Activated CD8-positive, alpha-beta T cell treated with anti-CD3 and anti-CD28 coated beads for 36 hours (primary cell): ENCODE measurements around the gene FRRS1. TPM values are rescaled to one million over a fixed set of nuclear protein-coding genes. Genes with fewer than 3 reads are reported as not detected.

Experiments used
- ATAC-seq: fragments of 200-7000 bp; cut with Tn5 transposase; one replicate; pipeline ENCODE4 v1.10.0; 2021; ENCODE audit warnings: mild to moderate bottlenecking, moderate library complexity
- CTCF ChIA-PET: fragments of 350-600 bp; sonication (Branson Sonifier 250); formaldehyde crosslinking; loops from one replicate; lab custom pipeline; 2021; ENCODE audit warnings: antibody characterized with exemption; lab: Charles Lee
- POLR2A ChIA-PET: fragments of 350-600 bp; sonication (Branson Sonifier 250); formaldehyde crosslinking; loops from one replicate; lab custom pipeline; 2021; ENCODE audit warnings: antibody characterized with exemption; lab: Charles Lee
- DNase-seq: peaks from one replicate; pipeline ENCODE4 v3.0.0-alpha.2; 2020
- H3K27ac Mint-ChIP-seq: one replicate; pipeline ENCODE4 v1.8.0; 2021; ENCODE audit warnings: mild to moderate bottlenecking, mixed read lengths
- H3K27me3 Mint-ChIP-seq: one replicate; pipeline ENCODE4 v1.8.0; 2021; ENCODE audit warnings: mixed read lengths
- H3K36me3 Mint-ChIP-seq: one replicate; pipeline ENCODE4 v1.8.0; 2021; ENCODE audit warnings: low read depth, mixed read lengths
- H3K4me1 Mint-ChIP-seq: one replicate; pipeline ENCODE4 v1.8.0; 2021; ENCODE audit warnings: low read depth, mixed read lengths
- H3K4me3 Mint-ChIP-seq: one replicate; pipeline ENCODE4 v1.8.0; 2021; ENCODE audit warnings: mild to moderate bottlenecking, moderate library complexity, mixed read lengths
- H3K9me3 Mint-ChIP-seq: one replicate; pipeline ENCODE4 v1.8.0; 2021; ENCODE audit warnings: mixed read lengths
- CTCF ChIP-seq: fragments of 200-600 bp; IDR thresholded peaks from one replicate; pipeline ENCODE4 v1.8.0; 2022; ENCODE audit warnings: antibody characterized with exemption, mild to moderate bottlenecking
- intact Hi-C: fragments of 100-400 bp; cut with micrococcal nuclease; formaldehyde crosslinking; loops from one replicate; pipeline ENCODE4 v1.10.0; 2022
- total RNA-seq, 2 experiments: library from RNA; stranded (reverse); gene quantifications; one replicate each; pipeline ENCODE4 v1.2.3, GENCODE V29; 2021

FRRS1 gene
- total RNA-seq, 2 experiments from 2014 or later: 4.0 to 4.2 TPM

- ATAC-seq: no peak
- no peak overlapping the region for H3K27ac Mint-ChIP-seq
- ChIA-PET POLR2A (no interaction called here), CTCF (no interaction called here)
- no peaks in the 10 kb centered on the region for H3K4me1 Mint-ChIP-seq
- no peaks in the 10 kb centered on the region for H3K9me3 Mint-ChIP-seq
- no peaks in the 10 kb centered on the region for H3K36me3 Mint-ChIP-seq
- no peak for DNase-seq
- TF ChIP-seq CTCF: no peak
- intact Hi-C loops: loop anchor here (10.0 kb wide), 1 partner anchor 497 kb away; no protein-coding TSS in a partner anchor
- no peak overlapping the region for H3K4me3 Mint-ChIP-seq
- H3K27me3 Mint-ChIP-seq: no peaks in the 10 kb centered on the region
These were observed 84.9 kb downstream of the FRRS1 start for GRCh38 chr1:99681583-99681982.

- ChIA-PET CTCF (interaction anchor here (0.9 to 1.7 kb wide), 2 partner anchors 11 to 49 kb away, joined by 3 to 4 read pairs; no protein-coding TSS in a partner anchor), POLR2A (no interaction called here)
- Mint-ChIP-seq H3K9me3 (no peaks in the 10 kb centered on the region), H3K27me3 (no peaks in the 10 kb centered on the region), H3K36me3 (no peaks in the 10 kb centered on the region), H3K27ac (no peak overlapping the region), H3K4me3 (no peak overlapping the region), H3K4me1 (no peaks in the 10 kb centered on the region)
- ATAC-seq (no peak), DNase-seq (no peak)
- intact Hi-C loops: loop anchor here (10.0 kb wide), 1 partner anchor 495 kb away; no protein-coding TSS in a partner anchor
- no peak for TF ChIP-seq CTCF
These were observed 86.2 kb downstream of the FRRS1 start for GRCh38 chr1:99680270-99680669.

- Mint-ChIP-seq H3K27ac (no peak overlapping the region), H3K4me3 (no peak overlapping the region), H3K27me3 (peaks cover 13% of the 10 kb centered on the region), H3K4me1 (no peaks in the 10 kb centered on the region), H3K36me3 (no peaks in the 10 kb centered on the region), H3K9me3 (no peaks in the 10 kb centered on the region)
- ChIA-PET CTCF (no interaction called here), POLR2A (no interaction called here)
- no peak for DNase-seq
- no peak for ATAC-seq
- no peak for TF ChIP-seq CTCF
- intact Hi-C loops: no loop called here
These were observed 89.0 kb downstream of the FRRS1 start for GRCh38 chr1:99677416-99677815.

GRCh38 chr1:99676876-99677275 is 89.6 kb downstream of the FRRS1 start:
- ChIA-PET POLR2A (no interaction called here), CTCF (no interaction called here)
- H3K36me3 Mint-ChIP-seq: no peaks in the 10 kb centered on the region
- ATAC-seq: no peak
- H3K4me3 Mint-ChIP-seq: no peak overlapping the region
- TF ChIP-seq CTCF: no peak
- H3K4me1 Mint-ChIP-seq: no peaks in the 10 kb centered on the region
- H3K27ac Mint-ChIP-seq: no peak overlapping the region
- no peaks in the 10 kb centered on the region for H3K9me3 Mint-ChIP-seq
- DNase-seq: no peak
- peaks cover 17% of the 10 kb centered on the region for H3K27me3 Mint-ChIP-seq
- intact Hi-C loops: no loop called here

GRCh38 chr1:99675994-99676393 is 90.4 kb downstream of the FRRS1 start:
- POLR2A ChIA-PET: no interaction called here
- no peaks in the 10 kb centered on the region for H3K9me3 Mint-ChIP-seq
- ATAC-seq: no peak

More at GRCh38 chr1:99675994-99676393, 90.4 kb downstream of the FRRS1 start:
- Mint-ChIP-seq H3K4me3 (no peak overlapping the region), H3K27me3 (peaks cover 18% of the 10 kb centered on the region), H3K36me3 (no peaks in the 10 kb centered on the region), H3K27ac (no peak overlapping the region), H3K4me1 (no peaks in the 10 kb centered on the region)
- no peak for TF ChIP-seq CTCF
- DNase-seq: no peak
- CTCF ChIA-PET: no interaction called here
- intact Hi-C loops: no loop called here
